Aorta (tissue), 5 donors: ENCODE results near the gene SAC3D1. TPM values are rescaled to one million over a fixed set of nuclear protein-coding genes. Genes with fewer than 3 reads are reported as not detected.
A peak's percentile ranks its signal among the peaks of the same experiment; 100 is the strongest.

Experiments
- ATAC-seq: fragments of 200-7000 bp; cut with Tn5 transposase; one replicate; pipeline ENCODE4 v1.9.1; 2022; ENCODE audit warnings: moderate library complexity; ENCODE audit not compliant: low FRiP score
- DNase-seq, 2 donors: peaks; one replicate each; pipeline ENCODE4 v3.0.0-alpha.2; 2020
- H3K27ac ChIP-seq, 2 donors: one replicate each; pipeline ENCODE4 v1.5.1; 2013; ENCODE audit warnings: low read length in 2 of 2, mild to moderate bottlenecking in 2 of 2, moderate library complexity in 2 of 2, control low read depth in 1 of 2, inconsistent platforms in 1 of 2, low read depth in 1 of 2
- H3K27me3 ChIP-seq, 2 donors: one replicate each; pipeline ENCODE4 v1.6.1; 2013; ENCODE audit warnings: control low read depth in 1 of 2, low read length in 1 of 2, mild to moderate bottlenecking in 1 of 2, moderate library complexity in 1 of 2; ENCODE audit not compliant: insufficient read depth in 2 of 2, control insufficient read depth in 1 of 2
- H3K36me3 ChIP-seq, 2 donors: one replicate each; pipeline ENCODE4 v1.6.1; 2013; ENCODE audit warnings: control low read depth in 1 of 2, low read length in 1 of 2, mild to moderate bottlenecking in 1 of 2; ENCODE audit not compliant: insufficient read depth in 2 of 2, control insufficient read depth in 1 of 2
- H3K4me1 ChIP-seq, 2 donors: one replicate each; pipeline ENCODE4 v1.6.1; 2013; ENCODE audit warnings: low read length in 2 of 2, control low read depth in 1 of 2, mild to moderate bottlenecking in 1 of 2, moderate library complexity in 1 of 2; ENCODE audit not compliant: insufficient read depth in 2 of 2, control insufficient read depth in 1 of 2
- H3K4me3 ChIP-seq, 2 donors: one replicate each; pipeline ENCODE4 v1.5.1; 2013; ENCODE audit warnings: low read length in 2 of 2, control low read depth in 1 of 2, mild to moderate bottlenecking in 1 of 2
- H3K9me3 ChIP-seq: one replicate; pipeline ENCODE4 v1.6.1; 2013; ENCODE audit warnings: mild to moderate bottlenecking, low read length; ENCODE audit not compliant: control insufficient read depth
- WGBS, 2 donors: extraction: QIAGEN DNeasy Blood & Tissue Kit; methylation state at CpG; one replicate each; pipeline ENCODE4 v1.1.7; 2013; 5-methylcytosine and 5-hydroxymethylcytosine counted together
- intact Hi-C, 2 donors: fragments of 100-400 bp; cut with DNase I; formaldehyde crosslinking; loops; one replicate each; pipeline versions ENCODE4 v1.14.2 to v1.15.0; 2022
- long read RNA-seq, 2 donors: library from polyadenylated mRNA; unstranded; transcript quantifications; one replicate each; pipeline ENCODE4 v2.0.0, GENCODE V29; 2020 to 2021
- polyA plus RNA-seq, 2 donors: library from polyadenylated mRNA; stranded (reverse); fragments of 200-250 nt; gene quantifications; one replicate each; pipeline ENCODE4 v1.2.3, GENCODE V29; 2013
- total RNA-seq, 2 donors: library from RNA; stranded (reverse); fragmentation: NEBNext Ultra II Directional; extraction: Animal tissue kit (Norgen Biotek cat#: 25700); gene quantifications; one replicate each; pipeline ENCODE4 v1.2.1, GENCODE V29; 2021
- donor health status: healthy with polysubstance abuse.
- donor health status: Bipolar disorder and iron deficiency.
- donor health status: DM: no; HTN: no; CAD: no.
- donor health status: DM: no; HTN: no; CAD: no.
- donor health status: DM: yes; HTN: yes; CAD: no.

SAC3D1 gene
- 1 to 10 TPM; 3.6 to 4.9 TPM for total RNA-seq
- 1 to 10 TPM; 5.4 to 7.5 TPM for polyA plus RNA-seq
- long read RNA-seq, donor 1, result 0 reads
- long read RNA-seq, donor 2, transcript SAC3D1-201 (2 exons, 1,566 nt), result major isoform, 5 of 7 reads
- long read RNA-seq, donor 2, partial matches to known transcripts, result 0 of 7 reads
- long read RNA-seq, donor 2, other reads (novel, unspliced or antisense), result 2 of 7 reads

DNA sequence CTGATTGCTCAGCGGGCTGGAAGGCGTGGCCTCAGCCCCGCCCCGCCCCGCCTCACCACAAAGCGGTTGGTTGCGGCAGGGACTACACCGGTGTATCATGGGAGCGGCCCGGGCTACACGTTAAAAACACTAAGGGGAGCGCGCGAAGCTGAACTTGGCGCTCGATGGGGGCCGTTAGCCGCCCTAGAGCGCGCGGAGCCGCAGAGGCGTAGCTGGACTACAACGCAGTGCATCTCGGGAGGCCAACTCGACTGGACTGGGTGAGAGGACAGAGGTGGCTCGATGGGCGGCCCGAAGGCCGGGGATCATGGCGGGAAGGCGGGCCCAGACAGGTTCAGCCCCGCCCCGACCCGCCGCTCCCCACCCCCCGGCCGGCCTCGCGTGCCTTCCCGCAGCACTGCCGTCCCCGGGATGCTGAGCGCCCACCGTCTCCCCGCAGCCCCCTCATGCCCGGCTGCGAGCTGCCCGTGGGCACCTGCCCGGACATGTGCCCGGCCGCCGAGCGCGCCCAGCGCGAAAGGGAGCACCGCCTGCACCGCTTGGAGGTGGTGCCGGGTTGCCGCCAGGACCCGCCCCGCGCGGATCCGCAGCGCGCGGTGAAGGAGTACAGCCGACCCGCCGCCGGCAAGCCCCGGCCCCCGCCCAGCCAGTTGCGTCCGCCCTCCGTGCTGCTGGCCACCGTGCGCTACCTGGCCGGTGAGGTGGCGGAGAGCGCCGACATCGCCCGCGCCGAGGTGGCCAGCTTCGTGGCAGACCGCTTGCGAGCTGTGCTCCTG is at the start of gene SAC3D1:
TSS of gene SAC3D1 (plus strand) at position 364 of the 776 bp plus-strand sequence. CDS start at position 447, 83 bp downstream.
- peak within 1 kb of the TSS in 1 of 2 donors; percentile 90 for H3K27ac ChIP-seq
- intact Hi-C loops, result loop anchor here in 1 of 2 donors (5.0 kb wide), 1 partner anchor 56 kb away; the partner anchor contains the start of gene VPS51
- peak; percentile 94 to 95 for DNase-seq
- H3K9me3 ChIP-seq, result no peaks in the 10 kb centered on the region
- WGBS, 2 donors, result 0% methylated on average over 71 to 91 of the region's 91 CpGs
- H3K4me1 ChIP-seq, result no peaks in the 10 kb centered on the region
- H3K27me3 ChIP-seq, result no peaks in the 10 kb centered on the region
- H3K36me3 ChIP-seq, result no peaks in the 10 kb centered on the region
- peak within 1 kb of the TSS; percentile 53 to 62 for H3K4me3 ChIP-seq
- peak; percentile 96 for ATAC-seq

- Histone ChIP-seq H3K36me3 (no peaks in the 10 kb centered on the region), H3K4me3 (no peak overlapping the region), H3K9me3 (no peaks in the 10 kb centered on the region), H3K27ac (no peak overlapping the region), H3K27me3 (no peaks in the 10 kb centered on the region), H3K4me1 (no peaks in the 10 kb centered on the region)
- intact Hi-C loops, result loop anchor here (10.0 kb wide), 1 partner anchor 150 kb away; the partner anchor contains the start of gene CDC42BPG (in 2 of the 2)
- 89 to 96% methylated on average over 7 of the region's 7 CpGs for WGBS, 2 donors
- no peak for DNase-seq
- no peak for ATAC-seq
Observed at GRCh38 chr11:64994318-64994717, 46.7 kb upstream of the SAC3D1 start.

DNA sequence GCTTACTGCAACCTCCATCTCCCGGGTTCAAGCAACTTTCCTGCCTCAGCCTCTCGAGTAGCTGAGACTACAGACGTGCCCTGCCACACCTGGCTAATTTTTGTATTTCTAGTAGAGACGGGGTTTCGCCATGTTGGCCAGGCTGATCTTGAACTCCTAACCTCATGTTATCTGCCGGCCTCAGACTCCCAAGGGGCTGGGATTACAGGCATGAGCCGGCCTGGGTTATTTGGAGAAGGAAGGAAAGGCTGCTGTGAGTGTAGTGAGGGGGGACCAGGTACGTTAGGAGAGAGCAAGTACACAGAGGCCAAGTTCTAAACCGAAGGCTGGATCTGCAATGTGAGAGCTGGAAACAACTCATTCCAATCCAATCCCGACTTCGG is 44.7 kb upstream of the SAC3D1 start:
- WGBS, 2 donors, result 29 to 34% methylated on average over 11 of the region's 11 CpGs
- intact Hi-C loops, result loop anchor here (5.0 to 10.0 kb wide), 2 partner anchors 69 to 152 kb away; partner anchors contain the start of gene CDC42BPG (in 2 of the 2)
- Histone ChIP-seq H3K4me1 (no peaks in the 10 kb centered on the region), H3K36me3 (no peaks in the 10 kb centered on the region), H3K9me3 (no peaks in the 10 kb centered on the region), H3K27me3 (no peaks in the 10 kb centered on the region), H3K27ac (peak overlapping the region in 1 of 2 donors; percentile 7), H3K4me3 (peak overlapping the region; percentile 11 to 18)
- no peak for DNase-seq
- ATAC-seq, result no peak

DNA sequence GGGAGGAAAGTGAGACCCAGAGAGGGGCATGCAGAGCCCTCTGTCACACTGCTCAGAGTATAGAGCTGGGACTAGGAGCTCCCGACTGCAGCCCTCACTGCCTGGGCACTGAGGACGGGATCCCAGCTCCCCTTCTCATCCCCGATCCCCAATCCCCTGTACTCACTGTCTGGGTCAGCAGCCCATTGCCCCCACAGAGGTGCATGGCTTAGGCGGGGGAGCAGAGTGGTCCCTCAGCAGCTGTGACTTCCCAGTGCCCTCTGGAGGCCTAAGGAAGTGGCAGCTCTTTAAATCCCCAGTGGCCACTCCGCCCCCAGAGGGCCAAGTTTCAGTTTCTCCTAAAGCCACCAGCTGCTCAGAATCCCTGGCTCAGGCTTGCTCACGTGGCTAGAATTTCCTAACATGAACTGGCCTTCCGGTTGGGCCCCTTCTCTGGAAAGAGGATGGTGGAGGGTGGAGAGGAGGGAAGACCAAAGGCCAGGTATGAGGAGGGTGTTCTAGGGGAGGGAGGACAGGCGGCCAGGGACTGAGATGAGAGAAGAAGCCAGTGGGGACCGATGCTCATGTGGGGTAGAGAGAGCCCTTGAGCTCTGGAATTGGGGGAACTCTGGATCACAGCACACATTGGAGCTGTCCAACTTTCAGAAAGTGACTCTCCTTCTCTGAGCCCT is 44.2 kb upstream of the SAC3D1 start, which contains the start of gene BATF2:
TSS of gene BATF2 (minus strand) at position 262 of the 671 bp plus-strand sequence. CDS start at position 205, 57 bp downstream.
- 16% methylated on average over 8 to 9 of the region's 9 CpGs for WGBS, 2 donors
- DNase-seq (peak; percentile 87 to 88), ATAC-seq (peak; percentile 86)
- no peaks in the 10 kb centered on the region for H3K36me3 ChIP-seq
- no peaks in the 10 kb centered on the region for H3K27me3 ChIP-seq
- intact Hi-C loops, result loop anchor here (5.0 to 10.0 kb wide), 2 partner anchors 70 to 152 kb away; partner anchors contain the start of gene CDC42BPG (in 2 of the 2)
- peak within 1 kb of the TSS in 1 of 2 donors; percentile 7 for H3K27ac ChIP-seq
- H3K9me3 ChIP-seq, result no peaks in the 10 kb centered on the region
- no peaks in the 10 kb centered on the region for H3K4me1 ChIP-seq
- H3K4me3 ChIP-seq, result peak within 1 kb of the TSS; percentile 11 to 18

- Histone ChIP-seq H3K9me3 (no peaks in the 10 kb centered on the region), H3K4me1 (no peaks in the 10 kb centered on the region), H3K4me3 (no peak overlapping the region), H3K36me3 (no peaks in the 10 kb centered on the region), H3K27me3 (no peaks in the 10 kb centered on the region), H3K27ac (no peak overlapping the region)
- no peak for DNase-seq
- intact Hi-C loops, result loop anchor here (5.0 to 10.0 kb wide), 2 partner anchors 71 to 153 kb away; partner anchors contain the start of gene CDC42BPG (in 2 of the 2)
- 86 to 96% methylated on average over 1 of the region's 1 CpG for WGBS, 2 donors
- no peak for ATAC-seq
Observed at GRCh38 chr11:64998141-64998540, 42.9 kb upstream of the SAC3D1 start.

- no peak for ATAC-seq
- H3K27ac ChIP-seq, result no peak overlapping the region
- no peaks in the 10 kb centered on the region for H3K27me3 ChIP-seq
- H3K36me3 ChIP-seq, result no peaks in the 10 kb centered on the region
- WGBS, 2 donors, result 85 to 90% methylated on average over 9 of the region's 9 CpGs
- H3K4me3 ChIP-seq, result no peak overlapping the region
- no peaks in the 10 kb centered on the region for H3K4me1 ChIP-seq
- no peaks in the 10 kb centered on the region for H3K9me3 ChIP-seq
- intact Hi-C loops, result loop anchor here (5.0 to 10.0 kb wide), 2 partner anchors 72 to 154 kb away; partner anchors contain the start of gene CDC42BPG (in 2 of the 2)
- no peak for DNase-seq
Observed at GRCh38 chr11:64998690-64999431, 42.1 kb upstream of the SAC3D1 start.

DNA sequence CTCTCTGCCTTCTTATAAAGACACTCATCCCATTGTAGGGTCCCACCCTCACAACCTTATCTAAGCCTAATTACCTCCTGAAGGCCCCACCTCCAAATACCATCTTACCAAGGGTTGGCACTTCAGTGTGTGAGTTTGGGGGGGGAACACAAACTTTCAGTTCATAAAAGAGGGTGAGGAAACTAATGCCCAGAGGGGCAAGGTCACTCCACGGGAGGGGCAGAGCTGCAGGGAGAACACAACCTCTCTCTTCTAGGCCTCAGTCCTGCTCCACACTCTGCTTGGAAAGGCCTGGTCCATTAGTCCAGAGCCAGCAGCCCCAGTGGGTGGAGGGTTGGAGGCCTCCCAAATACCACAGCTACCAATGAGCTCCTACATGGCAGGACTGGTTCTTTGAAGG is 41.5 kb upstream of the SAC3D1 start:
- ATAC-seq (no peak), DNase-seq (no peak)
- no peaks in the 10 kb centered on the region for H3K4me1 ChIP-seq
- no peak overlapping the region for H3K27ac ChIP-seq
- no peak overlapping the region for H3K4me3 ChIP-seq
- H3K27me3 ChIP-seq, result no peaks in the 10 kb centered on the region
- intact Hi-C loops, result loop anchor here (5.0 to 10.0 kb wide), 2 partner anchors 72 to 155 kb away; partner anchors contain the start of gene CDC42BPG (in 2 of the 2)
- H3K9me3 ChIP-seq, result no peaks in the 10 kb centered on the region
- no peaks in the 10 kb centered on the region for H3K36me3 ChIP-seq
- WGBS, 2 donors, result 85 to 88% methylated on average over 1 of the region's 1 CpG

- intact Hi-C loops, result no loop called here
- WGBS, 2 donors, result 55 to 68% methylated on average over 5 of the region's 5 CpGs
- ATAC-seq, result no peak
Observed at GRCh38 chr11:65002706-65003105, 38.3 kb upstream of the SAC3D1 start.

More at GRCh38 chr11:65002706-65003105, 38.3 kb upstream of the SAC3D1 start:
- Histone ChIP-seq H3K27ac (no peak overlapping the region), H3K4me1 (no peaks in the 10 kb centered on the region), H3K36me3 (no peaks in the 10 kb centered on the region), H3K27me3 (no peaks in the 10 kb centered on the region), H3K9me3 (no peaks in the 10 kb centered on the region), H3K4me3 (no peak overlapping the region)
- DNase-seq, result no peak
